HCT116 (cell line): ENCODE measurements around the gene HSCB. TPM values are rescaled to one million over a fixed set of nuclear protein-coding genes. Genes with fewer than 3 reads are reported as not detected.

Experiments
- ATAC-seq: fragments of 200-7000 bp; cut with Tn5 transposase; 2 replicates; pipeline ENCODE4 v1.9.1; 2020; ENCODE audit warnings: mild to moderate bottlenecking, moderate library complexity
- BruUV-seq: library from RNA; stranded (reverse); fragments of 400-500 nt; replicated peaks from 2 replicates; lab custom pipeline; 2021; lab: Mats Ljungman, UMichigan
- CTCF ChIA-PET: fragments of 300-600 bp; sonication (Branson Sonifier 250); formaldehyde crosslinking; loops from one replicate; lab custom pipeline; 2021; ENCODE audit warnings: antibody characterized with exemption; lab: Charles Lee
- POLR2A ChIA-PET: fragments of 300-600, 350-600 bp; sonication (Branson Sonifier 250); formaldehyde crosslinking; loops from one replicate; lab custom pipeline; 2021; ENCODE audit warnings: antibody characterized with exemption; lab: Charles Lee
- RAD21 ChIA-PET, 2 experiments: fragments of 300-600 bp; sonication (Branson Sonifier 250); formaldehyde crosslinking; loops; one replicate each; lab custom pipeline; 2023; ENCODE audit warnings: low total read pairs in 2 of 2; ENCODE audit not compliant: uncharacterized antibody in 2 of 2, unreplicated experiment in 2 of 2, low non-redundant PET in 1 of 2; lab: Charles Lee
- DNase-seq: peaks from one replicate; pipeline ENCODE4 v3.0.0-alpha.2; 2010; ENCODE audit warnings: low read depth, low spot score
- H2AFZ ChIP-seq: fragments of 200-600 bp; shearing (Covaris generic), sonication (generic); 2 replicates; pipeline ENCODE4 v1.6.1; 2017; ENCODE audit warnings: low read depth, mixed run types, mixed read lengths, antibody characterized with exemption, low read length; ENCODE audit not compliant: poor library complexity, severe bottlenecking
- H3K27ac ChIP-seq: 2 replicates; pipeline ENCODE4 v1.5.1; 2012; ENCODE audit warnings: low read depth, low read length
- H3K27me3 ChIP-seq: fragments of 200-600 bp; sonication (generic); 2 replicates; pipeline ENCODE4 v1.6.1; 2016; ENCODE audit warnings: mixed run types, low read length, mixed read lengths; ENCODE audit not compliant: insufficient read depth
- H3K36me3 ChIP-seq, 2 experiments: fragments of 200-500 bp in 1 of 2; fragments of 200-600 bp in 1 of 2; sonication (Bioruptor generic) in 1 of 2; sonication (generic) in 1 of 2; 2 replicates each; pipeline versions ENCODE4 v1.5.1 to v1.6.1; 2014 to 2016; ENCODE audit warnings: low read length in 2 of 2, inconsistent platforms in 1 of 2, mixed read lengths in 1 of 2, mixed run types in 1 of 2; ENCODE audit not compliant: insufficient read depth in 2 of 2, control insufficient read depth in 1 of 2
- H3K4me1 ChIP-seq, 2 experiments: fragments of 200-600 bp in 1 of 2; sonication (generic) in 1 of 2; 2 replicates each; pipeline versions ENCODE4 v1.5.1 to v1.6.1; 2012 to 2017; ENCODE audit warnings: low read length in 2 of 2, inconsistent platforms in 1 of 2, mild to moderate bottlenecking in 1 of 2, mixed read lengths in 1 of 2, mixed run types in 1 of 2, moderate library complexity in 1 of 2; ENCODE audit not compliant: insufficient read depth in 2 of 2, control insufficient read depth in 1 of 2
- H3K4me2 ChIP-seq: fragments of 200-600 bp; sonication (generic); 2 replicates; pipeline ENCODE4 v1.6.1; 2017; ENCODE audit warnings: mixed run types, low read length, mixed read lengths
- H3K4me3 ChIP-seq, 2 experiments: fragments of 200-600 bp in 1 of 2; sonication (generic) in 1 of 2; replicated peaks in 1 of 2; 2 replicates each; pipeline ENCODE4 v1.5.1; 2011 to 2016; ENCODE audit warnings: low read length in 2 of 2, control low read depth in 1 of 2, low read depth in 1 of 2, mild to moderate bottlenecking in 1 of 2, mixed read lengths in 1 of 2, mixed run types in 1 of 2
- H3K79me2 ChIP-seq: fragments of 200-600 bp; sonication (generic); 2 replicates; pipeline ENCODE4 v1.6.1; 2017; ENCODE audit warnings: mild to moderate bottlenecking, mixed run types, low read length, moderate library complexity, mixed read lengths; ENCODE audit not compliant: insufficient read depth
- H3K9ac ChIP-seq: fragments of 200-600 bp; sonication (generic); 2 replicates; pipeline ENCODE4 v1.6.1; 2016; ENCODE audit warnings: low read length, mixed read lengths
- H3K9me2 ChIP-seq: fragments of 200-600 bp; sonication (generic), shearing (Covaris generic); 2 replicates; pipeline ENCODE4 v1.6.1; 2017; ENCODE audit warnings: mixed run types, mild to moderate bottlenecking, moderate library complexity; ENCODE audit not compliant: insufficient read depth
- H3K9me3 ChIP-seq, 2 experiments: fragments of 200-500 bp in 1 of 2; fragments of 200-600 bp in 1 of 2; sonication (Bioruptor generic) in 1 of 2; sonication (generic) in 1 of 2; 2 replicates each; pipeline ENCODE4 v1.6.1; 2014 to 2017; ENCODE audit warnings: low read length in 2 of 2, mixed read lengths in 2 of 2, inconsistent platforms in 1 of 2, low read depth in 1 of 2, mild to moderate bottlenecking in 1 of 2, mixed run types in 1 of 2, moderate library complexity in 1 of 2; ENCODE audit not compliant: control insufficient read depth in 1 of 2, insufficient read depth in 1 of 2
- H4K20me1 ChIP-seq: fragments of 200-600 bp; sonication (generic), shearing (Covaris generic); 2 replicates; pipeline ENCODE4 v1.6.1; 2017; ENCODE audit warnings: mixed run types, mild to moderate bottlenecking, moderate library complexity; ENCODE audit not compliant: insufficient read depth
- ATF3 ChIP-seq: IDR thresholded peaks from 2 replicates; pipeline ENCODE4 v1.6.1; 2012
- CTCF ChIP-seq, 3 experiments: fragments of 200-600 bp in 1 of 3; sonication (generic) in 1 of 3; IDR thresholded peaks in 2 of 3; conservative IDR thresholded peaks in 1 of 3; 2 replicates each; pipeline ENCODE4 v1.5.1; 2012 to 2017; ENCODE audit warnings: low read depth in 2 of 3, low read length in 2 of 3, antibody characterized with exemption in 1 of 3, borderline replicate concordance in 1 of 3, control low read depth in 1 of 3, mild to moderate bottlenecking in 1 of 3, mixed read lengths in 1 of 3, mixed run types in 1 of 3, moderate library complexity in 1 of 3; ENCODE audit not compliant: insufficient read depth in 1 of 3
- ELF1 ChIP-seq: IDR thresholded peaks from 2 replicates; pipeline ENCODE4 v1.6.1; 2012; ENCODE audit warnings: low read depth, borderline replicate concordance
- EZH2 ChIP-seq: fragments of 200-600 bp; sonication (generic); IDR thresholded peaks from 2 replicates; pipeline ENCODE4 v1.6.1; 2017; ENCODE audit warnings: antibody characterized with exemption, mixed run types
- EZH2phosphoT487 ChIP-seq: fragments of 200-600 bp; IDR thresholded peaks from 2 replicates; pipeline ENCODE4 v1.6.1; 2018; ENCODE audit warnings: antibody characterized with exemption, borderline replicate concordance
- FOSL1 ChIP-seq: IDR thresholded peaks from 2 replicates; pipeline ENCODE4 v1.6.1; 2012; ENCODE audit warnings: low read depth
- POLR2A ChIP-seq: IDR thresholded peaks from 2 replicates; pipeline ENCODE4 v1.7.0; 2011; ENCODE audit warnings: borderline replicate concordance; ENCODE audit not compliant: insufficient read depth, insufficient read length; ENCODE audit errors: extremely low read depth
- REST ChIP-seq: IDR thresholded peaks from 2 replicates; pipeline ENCODE4 v1.6.1; 2012; ENCODE audit warnings: low read depth
- SIN3A ChIP-seq: IDR thresholded peaks from 2 replicates; pipeline ENCODE4 v1.6.1; 2012; ENCODE audit warnings: low read depth
- SP1 ChIP-seq: IDR thresholded peaks from 2 replicates; pipeline ENCODE4 v1.6.1; 2012; ENCODE audit warnings: low read depth
- TCF7L2 ChIP-seq: IDR thresholded peaks from 2 replicates; pipeline ENCODE4 v1.7.0; 2011; ENCODE audit warnings: borderline replicate concordance, inconsistent platforms; ENCODE audit not compliant: insufficient read depth, insufficient read length; ENCODE audit errors: extremely low read depth
- intact Hi-C: fragments of 100-400 bp; cut with micrococcal nuclease; formaldehyde crosslinking; loops from 2 replicates; pipeline ENCODE4 v1.10.0; 2022
- total RNA-seq: library from RNA; stranded (reverse); gene quantifications from one replicate; pipeline ENCODE4 v1.2.1, GENCODE V29; 2021; ENCODE audit not compliant: unreplicated experiment

The HSCB gene
- total RNA-seq, 1 experiment from 2014 or later: 14.5 TPM

DNA sequence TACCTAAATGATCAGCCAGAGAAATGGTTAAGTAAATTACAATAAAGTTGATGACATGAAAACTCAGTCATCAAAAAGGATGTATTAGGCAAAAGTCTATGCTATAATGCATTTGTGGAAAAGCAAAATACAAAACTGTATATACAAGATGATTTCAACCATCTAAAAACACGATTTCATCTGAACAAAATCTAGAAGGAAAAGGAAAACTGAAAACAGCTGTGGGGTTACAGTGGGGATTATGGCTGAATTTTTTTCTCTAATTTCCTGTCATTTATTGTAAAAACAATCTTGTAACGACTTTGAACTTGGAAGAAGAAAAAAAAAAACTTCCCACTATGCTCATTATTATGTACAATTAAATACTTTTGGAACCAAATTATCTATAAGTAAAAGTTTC is 30.5 kb upstream of the HSCB start:
- intact Hi-C loops: no loop called here

More for the DNA sequence above, 30.5 kb upstream of the HSCB start:
- Histone ChIP-seq H3K4me3 (no peak overlapping the region), H2AFZ (no peak overlapping the region), H3K9me3 (no peaks in the 10 kb centered on the region), H3K9ac (no peak overlapping the region), H4K20me1 (no peaks in the 10 kb centered on the region; the same call in 1 of the 2 replicates), H3K4me1 (peaks cover 0 to 7% of the 10 kb centered on the region in 2 experiments; a peak in 2 of 4 replicates), H3K79me2 (no peaks in the 10 kb centered on the region), H3K36me3 (peaks cover 12 to 13% of the 10 kb centered on the region in 2 experiments), H3K9me2 (no peaks in the 10 kb centered on the region), H3K27ac (no peak overlapping the region), H3K27me3 (no peaks in the 10 kb centered on the region), H3K4me2 (no peak overlapping the region)
- DNase-seq: no peak
- no TSS peak for BruUV-seq
- ATAC-seq: no peak
- no peak for TF ChIP-seq ELF1
- no peak for TF ChIP-seq FOSL1
- TF ChIP-seq SP1: no peak
- TF ChIP-seq EZH2: no peak
- TF ChIP-seq CTCF (IDR thresholded peaks at IDR 0.05 in 2 of 3, conservative IDR thresholded peaks at IDR 0.05 in 1 of 3; ENCODE audit: borderline replicate concordance in 1 of 3, insufficient read depth in 1 of 3, low read depth in 2 of 3, low read length in 2 of 3): no peak
- TF ChIP-seq POLR2A: no peak
- no peak for TF ChIP-seq TCF7L2
- TF ChIP-seq EZH2phosphoT487: no peak
- TF ChIP-seq REST: no peak
- TF ChIP-seq SIN3A: no peak
- no peak for TF ChIP-seq ATF3
- ChIA-PET RAD21 (no interaction called here), POLR2A (no interaction called here), CTCF (no interaction called here)
